H1 (cell line): ENCODE results near the gene NECAP2. TPM values are rescaled to one million over a fixed set of nuclear protein-coding genes. Genes with fewer than 3 reads are reported as not detected.

Experiments
- CTCF ChIA-PET: fragments of 300-600 bp; sonication (Branson Sonifier 250); formaldehyde crosslinking; loops from one replicate; lab custom pipeline; 2021; ENCODE audit not compliant: partially characterized antibody; lab: Charles Lee
- POLR2A ChIA-PET: fragments of 300-600 bp; sonication (Branson Sonifier 250); formaldehyde crosslinking; loops from one replicate; lab custom pipeline; 2021; ENCODE audit warnings: inconsistent platforms; ENCODE audit not compliant: partially characterized antibody; lab: Charles Lee
- DNase-seq, 2 experiments: peaks; one replicate each; pipeline versions ENCODE4 v3.0.0 to v3.0.0-alpha.2; 2010 to 2022; ENCODE audit warnings: low spot score in 2 of 2, low read depth in 1 of 2, mixed read lengths in 1 of 2
- FAIRE-seq: peaks from 2 replicates; lab custom pipeline; 2011; peaks lifted over from hg19 to GRCh38; lab: Jason Lieb, UNC
- H2AFZ ChIP-seq: 2 replicates; pipeline ENCODE4 v1.8.1; 2012; ENCODE audit warnings: low read length, inconsistent platforms
- H2AK5ac ChIP-seq: 2 replicates; pipeline ENCODE4 v1.6.1; 2013; ENCODE audit warnings: low read depth, low read length
- H2BK120ac ChIP-seq: replicated peaks from 2 replicates; pipeline ENCODE3; 2013; ENCODE audit warnings: low read depth, low read length, inconsistent platforms
- H2BK12ac ChIP-seq: 2 replicates; pipeline ENCODE4 v1.6.1; 2013; ENCODE audit warnings: low read depth, low read length
- H2BK15ac ChIP-seq: 2 replicates; pipeline ENCODE4 v1.6.1; 2013; ENCODE audit warnings: low read length
- H2BK20ac ChIP-seq: 2 replicates; pipeline ENCODE4 v1.6.1; 2013; ENCODE audit warnings: low read length
- H2BK5ac ChIP-seq: 2 replicates; pipeline ENCODE4 v1.6.1; 2013; ENCODE audit warnings: low read depth, low read length
- H3K14ac ChIP-seq: 2 replicates; pipeline ENCODE4 v1.6.1; 2013; ENCODE audit warnings: inconsistent platforms; ENCODE audit not compliant: insufficient read length
- H3K18ac ChIP-seq: 2 replicates; pipeline ENCODE4 v1.6.1; 2013; ENCODE audit warnings: low read length; ENCODE audit errors: extremely low read depth
- H3K23ac ChIP-seq: 2 replicates; pipeline ENCODE4 v1.6.1; 2013; ENCODE audit warnings: inconsistent platforms; ENCODE audit not compliant: insufficient read length
- H3K23me2 ChIP-seq: 2 replicates; pipeline ENCODE4 v1.6.1; 2013; ENCODE audit warnings: low read depth, low read length
- H3K27ac ChIP-seq: 2 replicates; pipeline ENCODE4 v1.6.1; 2011; ENCODE audit warnings: low read depth, low read length, inconsistent platforms
- H3K27me3 ChIP-seq, 4 experiments: replicated peaks in 1 of 4; 1 replicate in 1 of 4; 2 replicates in 3 of 4; pipeline versions ENCODE4 v1.6.1 to v1.8.1; 2011 to 2013; ENCODE audit warnings: low read length in 3 of 4, mild to moderate bottlenecking in 3 of 4, inconsistent platforms in 2 of 4, mixed read lengths in 2 of 4, moderate library complexity in 1 of 4; ENCODE audit not compliant: control insufficient read depth in 3 of 4, insufficient read depth in 3 of 4; ENCODE audit errors: extremely low read depth in 1 of 4
- H3K36me3 ChIP-seq, 4 experiments: 2 replicates each; pipeline versions ENCODE4 v1.6.1 to v1.8.1; 2011 to 2013; ENCODE audit warnings: mild to moderate bottlenecking in 4 of 4, low read length in 3 of 4, moderate library complexity in 2 of 4, control low read depth in 1 of 4, inconsistent platforms in 1 of 4; ENCODE audit not compliant: insufficient read depth in 4 of 4, control insufficient read depth in 2 of 4
- H3K4ac ChIP-seq: replicated peaks from 2 replicates; pipeline ENCODE3; 2013; ENCODE audit warnings: low read length, low read depth, mixed read lengths, inconsistent platforms; ENCODE audit not compliant: insufficient read length
- H3K4me1 ChIP-seq, 4 experiments: replicated peaks in 1 of 4; 1 replicate in 1 of 4; 2 replicates in 3 of 4; pipeline versions ENCODE4 v1.6.1 to v1.8.1; 2011 to 2013; ENCODE audit warnings: low read length in 3 of 4, inconsistent platforms in 2 of 4, mixed read lengths in 1 of 4; ENCODE audit not compliant: insufficient read depth in 4 of 4, control insufficient read depth in 3 of 4
- H3K4me2 ChIP-seq, 2 experiments: 2 replicates each; pipeline versions ENCODE4 v1.6.1 to v1.8.1; 2011 to 2013; ENCODE audit warnings: low read depth in 2 of 2, low read length in 2 of 2, control low read depth in 1 of 2, inconsistent platforms in 1 of 2, mild to moderate bottlenecking in 1 of 2; ENCODE audit not compliant: insufficient read depth in 1 of 2
- H3K4me3 ChIP-seq, 4 experiments: fragments of 200-600, 300-600 bp in 1 of 4; sonication (generic), shearing (Covaris generic), sonication (Bioruptor Twin) in 1 of 4; 2 replicates each; pipeline versions ENCODE4 v1.5.1 to v1.8.1; 2011 to 2016; ENCODE audit warnings: low read length in 4 of 4, low read depth in 3 of 4, control low read depth in 2 of 4, inconsistent platforms in 2 of 4, mild to moderate bottlenecking in 2 of 4, mixed read lengths in 1 of 4, moderate library complexity in 1 of 4; ENCODE audit not compliant: insufficient read depth in 2 of 4; ENCODE audit errors: extremely low read depth in 1 of 4
- H3K56ac ChIP-seq: replicated peaks from 2 replicates; pipeline ENCODE3; 2013; ENCODE audit warnings: low read depth, mild to moderate bottlenecking, mixed read lengths, low read length, inconsistent platforms; ENCODE audit not compliant: insufficient read length
- H3K79me1 ChIP-seq: 2 replicates; pipeline ENCODE4 v1.6.1; 2013; ENCODE audit warnings: low read depth, low read length, control low read depth
- H3K79me2 ChIP-seq, 2 experiments: 2 replicates each; pipeline versions ENCODE4 v1.6.1 to v1.8.1; 2012 to 2013; ENCODE audit warnings: low read length in 2 of 2, mild to moderate bottlenecking in 2 of 2, inconsistent platforms in 1 of 2; ENCODE audit not compliant: insufficient read depth in 2 of 2, control insufficient read depth in 1 of 2
- H3K9ac ChIP-seq, 4 experiments: replicated peaks in 1 of 4; 1 replicate in 1 of 4; 2 replicates in 3 of 4; pipeline versions ENCODE4 v1.6.1 to v1.8.1; 2011 to 2013; ENCODE audit warnings: low read depth in 3 of 4, low read length in 3 of 4, control low read depth in 2 of 4, mild to moderate bottlenecking in 2 of 4, moderate library complexity in 2 of 4, inconsistent platforms in 1 of 4; ENCODE audit errors: extremely low read depth in 1 of 4
- H3K9me3 ChIP-seq, 2 experiments: 2 replicates each; pipeline versions ENCODE4 v1.6.1 to v1.8.1; 2012 to 2013; ENCODE audit warnings: mild to moderate bottlenecking in 2 of 2, moderate library complexity in 2 of 2, control low read depth in 1 of 2, inconsistent platforms in 1 of 2, low read depth in 1 of 2, low read length in 1 of 2, mixed read lengths in 1 of 2; ENCODE audit not compliant: insufficient read depth in 2 of 2
- H4K20me1 ChIP-seq, 2 experiments: replicated peaks in 1 of 2; 2 replicates each; pipeline versions ENCODE3 to v1.8.1; 2011 to 2013; ENCODE audit warnings: inconsistent platforms in 2 of 2, low read length in 2 of 2, mild to moderate bottlenecking in 1 of 2; ENCODE audit not compliant: insufficient read depth in 2 of 2, control insufficient read depth in 1 of 2
- H4K5ac ChIP-seq: 2 replicates; pipeline ENCODE4 v1.6.1; 2013; ENCODE audit warnings: low read length, low read depth, mixed read lengths, inconsistent platforms; ENCODE audit not compliant: insufficient read length
- H4K8ac ChIP-seq: 2 replicates; pipeline ENCODE4 v1.8.0; 2013; ENCODE audit warnings: mild to moderate bottlenecking, moderate library complexity, low read length, inconsistent platforms; ENCODE audit not compliant: insufficient read depth; ENCODE audit errors: extremely low read depth
- H4K91ac ChIP-seq: replicated peaks from 2 replicates; pipeline ENCODE3; 2013; ENCODE audit warnings: low read length, mixed read lengths, inconsistent platforms; ENCODE audit not compliant: insufficient read length
- BCL11A ChIP-seq, 2 experiments: IDR thresholded peaks; one replicate each; pipeline ENCODE4 v1.6.1; 2011; ENCODE audit warnings: low read depth in 2 of 2, low read length in 2 of 2, mild to moderate bottlenecking in 2 of 2
- FOSL1 ChIP-seq: IDR thresholded peaks from 2 replicates; pipeline ENCODE4 v1.6.1; 2011; ENCODE audit warnings: mild to moderate bottlenecking, low read depth, low read length, moderate library complexity; ENCODE audit not compliant: insufficient read depth
- GTF2F1 ChIP-seq: IDR thresholded peaks from 2 replicates; pipeline ENCODE4 v1.6.1; 2012; ENCODE audit warnings: low read depth, low read length, improper control_type of control experiment, borderline replicate concordance
- KDM1A ChIP-seq: fragments of 200-600, 300-600 bp; sonication (generic); IDR thresholded peaks from 2 replicates; pipeline ENCODE4 v1.7.1; 2016; ENCODE audit warnings: mild to moderate bottlenecking, low read length, borderline replicate concordance
- KDM4A ChIP-seq: IDR thresholded peaks from one replicate; pipeline ENCODE4 v1.7.1; 2012; ENCODE audit warnings: low read depth, mild to moderate bottlenecking, moderate library complexity, low read length, inconsistent platforms; ENCODE audit not compliant: severe bottlenecking
- SIRT6 ChIP-seq: IDR thresholded peaks from one replicate; pipeline ENCODE4 v1.7.1; 2012; ENCODE audit warnings: low read length, inconsistent platforms
- WGBS, 2 experiments: shearing (Covaris generic) in 1 of 2; methylation state at CpG; one replicate each; pipeline versions ENCODE4 v1.1.6 to v1.1.7; 2013 to 2015; ENCODE audit warnings: low lambda C conversion rate in 2 of 2, mixed read lengths in 2 of 2, inconsistent platforms in 1 of 2, low coverage in 1 of 2, missing lambda C conversion rate in 1 of 2; ENCODE audit not compliant: insufficient replicate concordance in 2 of 2, insufficient coverage in 1 of 2, insufficient read length in 1 of 2; ENCODE audit errors: extremely low coverage in 1 of 2, missing lambda C conversion rate in 1 of 2; 5-methylcytosine and 5-hydroxymethylcytosine counted together
- polyA plus RNA-seq, 7 experiments: library from polyadenylated mRNA; depleted of rRNA in 3 of 7; stranded (reverse) in 5 of 7; unstranded in 2 of 7; fragments of >200 nt in 5 of 7; fragments of 200-250 nt in 2 of 7; gene quantifications; 1 replicate in 5 of 7; 2 replicates in 1 of 7; 4 replicates in 1 of 7; pipeline versions ENCODE4 v1.2.1 to v1.2.3, GENCODE V29; 2011 to 2013; ENCODE audit warnings: missing spikeins in 2 of 7, mixed read lengths in 2 of 7
- total RNA-seq: library from RNA; stranded (reverse); fragmentation: NEBNext Ultra II Directional; extraction: Animal tissue kit (Norgen Biotek cat#: 25700); gene quantifications from 2 replicates; pipeline ENCODE4 v1.2.1, GENCODE V29; 2021
- TF ChIP-seq, protein P1 (sequence below), 3 experiments: IDR thresholded peaks; 1 replicate in 2 of 3; 2 replicates in 1 of 3; pipeline versions ENCODE4 v1.5.1 to v1.6.1; 2011; ENCODE audit warnings: low read length in 3 of 3, mild to moderate bottlenecking in 3 of 3, inconsistent platforms in 2 of 3, low read depth in 1 of 3, moderate library complexity in 1 of 3; ENCODE audit not compliant: insufficient read depth in 1 of 3; ENCODE audit errors: control extremely low read depth in 1 of 3
- TF ChIP-seq, protein P2 (sequence below): IDR thresholded peaks from 2 replicates; pipeline ENCODE4 v1.6.1; 2012; ENCODE audit warnings: inconsistent platforms

Gene NECAP2
- total and polyA plus RNA-seq, 2 of the 8 experiments (the other 6 are each of a cell fraction or from before 2014, with no cell fraction given): 24.4 to 29.7 TPM

DNA sequence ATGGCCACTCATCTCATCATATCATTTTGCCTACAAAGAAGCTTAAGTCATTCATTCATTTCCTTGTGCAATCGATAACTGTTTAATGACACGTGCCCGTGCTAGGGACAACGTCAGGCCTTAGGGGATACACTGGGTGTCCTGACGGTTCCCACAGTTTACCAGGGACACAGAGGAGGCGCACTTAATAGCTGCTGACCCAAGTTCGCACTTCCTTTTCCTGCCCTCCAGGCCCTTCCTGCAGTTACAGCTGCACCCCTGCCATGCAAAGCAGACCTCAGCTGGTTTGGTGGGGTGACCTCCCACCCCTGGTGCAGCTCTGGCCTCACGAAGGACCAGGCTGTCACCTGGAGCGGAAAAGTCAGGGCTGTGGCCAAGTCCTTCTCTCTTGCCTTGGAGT lies 7.5 kb upstream of the NECAP2 start:
- Histone ChIP-seq H4K20me1 (no peaks in the 10 kb centered on the region), H3K23ac (no peak overlapping the region), H3K4me2 (no peak overlapping the region), H3K36me3 (no peaks in the 10 kb centered on the region), H4K5ac (no peak overlapping the region), H3K9ac (no peak overlapping the region), H3K4ac (no peak overlapping the region), H4K91ac (no peak overlapping the region), H2BK5ac (no peak overlapping the region), H2BK120ac (no peak overlapping the region), H3K18ac (no peak overlapping the region), H3K23me2 (no peaks in the 10 kb centered on the region), H2BK15ac (no peak overlapping the region), H3K27me3 (no peaks in the 10 kb centered on the region), H3K56ac (no peak overlapping the region), H4K8ac (no peak overlapping the region), H3K9me3 (no peaks in the 10 kb centered on the region), H3K14ac (no peak overlapping the region), H2BK12ac (no peak overlapping the region), H3K4me3 (no peak overlapping the region), H2BK20ac (no peak overlapping the region), H3K79me2 (no peaks in the 10 kb centered on the region), H2AK5ac (no peak overlapping the region), H2AFZ (no peak overlapping the region), H3K27ac (no peak overlapping the region), H3K4me1 (peaks cover 0 to 4% (median 0%) of the 10 kb centered on the region in 4 experiments; a peak in 1 of 7 replicates), H3K79me1 (no peaks in the 10 kb centered on the region)
- no peak for TF ChIP-seq KDM1A
- no peak for TF ChIP-seq GTF2F1
- TF ChIP-seq KDM4A: no peak
- TF ChIP-seq, protein P1, sequence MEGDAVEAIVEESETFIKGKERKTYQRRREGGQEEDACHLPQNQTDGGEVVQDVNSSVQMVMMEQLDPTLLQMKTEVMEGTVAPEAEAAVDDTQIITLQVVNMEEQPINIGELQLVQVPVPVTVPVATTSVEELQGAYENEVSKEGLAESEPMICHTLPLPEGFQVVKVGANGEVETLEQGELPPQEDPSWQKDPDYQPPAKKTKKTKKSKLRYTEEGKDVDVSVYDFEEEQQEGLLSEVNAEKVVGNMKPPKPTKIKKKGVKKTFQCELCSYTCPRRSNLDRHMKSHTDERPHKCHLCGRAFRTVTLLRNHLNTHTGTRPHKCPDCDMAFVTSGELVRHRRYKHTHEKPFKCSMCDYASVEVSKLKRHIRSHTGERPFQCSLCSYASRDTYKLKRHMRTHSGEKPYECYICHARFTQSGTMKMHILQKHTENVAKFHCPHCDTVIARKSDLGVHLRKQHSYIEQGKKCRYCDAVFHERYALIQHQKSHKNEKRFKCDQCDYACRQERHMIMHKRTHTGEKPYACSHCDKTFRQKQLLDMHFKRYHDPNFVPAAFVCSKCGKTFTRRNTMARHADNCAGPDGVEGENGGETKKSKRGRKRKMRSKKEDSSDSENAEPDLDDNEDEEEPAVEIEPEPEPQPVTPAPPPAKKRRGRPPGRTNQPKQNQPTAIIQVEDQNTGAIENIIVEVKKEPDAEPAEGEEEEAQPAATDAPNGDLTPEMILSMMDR (IDR thresholded peaks at IDR 0.05; ENCODE audit: control extremely low read depth in 1 of 3, insufficient read depth in 1 of 3, low read depth in 1 of 3, low read length in 3 of 3): no peak
- no peak for TF ChIP-seq SIRT6
- TF ChIP-seq FOSL1: no peak
- no peak for TF ChIP-seq BCL11A (IDR thresholded peaks at IDR 0.05; ENCODE audit: low read depth in 2 of 2, low read length in 2 of 2)
- TF ChIP-seq, protein P2, sequence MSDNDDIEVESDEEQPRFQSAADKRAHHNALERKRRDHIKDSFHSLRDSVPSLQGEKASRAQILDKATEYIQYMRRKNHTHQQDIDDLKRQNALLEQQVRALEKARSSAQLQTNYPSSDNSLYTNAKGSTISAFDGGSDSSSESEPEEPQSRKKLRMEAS: no peak
- ChIA-PET POLR2A (no interaction called here), CTCF (interaction anchor here (0.9 to 1.1 kb wide), 2 partner anchors 11 to 12 kb away, joined by 3 read pairs; no protein-coding TSS in a partner anchor)
- FAIRE-seq (no peak), DNase-seq (no peak)
- 88% methylated on average over 9 of the region's 9 CpGs; no CpG with 5 or more reads in 1 of the 2 experiments for WGBS, 2 experiments
